Heart right ventricle (tissue), 16 donors: Measurements from ENCODE around the gene PAFAH2. TPM values are rescaled to one million over a fixed set of nuclear protein-coding genes. Genes with fewer than 3 reads are reported as not detected.

Experiments
- ATAC-seq, 8 donors: fragments of 200-7000 bp; cut with Tn5 transposase; one replicate each; pipeline ENCODE4 v1.9.1; 2020; ENCODE audit warnings: mild to moderate bottlenecking in 8 of 8, moderate library complexity in 8 of 8, moderate number of reproducible peaks in 1 of 8
- DNase-seq, 2 donors: peaks; one replicate each; pipeline ENCODE4 v3.0.0-alpha.2; 2020
- H3K27ac ChIP-seq, 10 donors: fragments of 200-600 bp; sonication (generic) in 2 of 10; one replicate each; pipeline versions ENCODE4 v1.5.0 to v1.8.0; 2020 to 2022; ENCODE audit warnings: mild to moderate bottlenecking in 3 of 10
- H3K27me3 ChIP-seq, 7 donors: fragments of 200-600 bp; one replicate each; pipeline ENCODE4 v1.8.0; 2021 to 2022; ENCODE audit warnings: mild to moderate bottlenecking in 2 of 7
- H3K36me3 ChIP-seq, 9 donors: fragments of 200-600 bp; sonication (generic) in 1 of 9; one replicate each; pipeline versions ENCODE4 v1.5.0 to v1.8.0; 2020 to 2022; ENCODE audit warnings: mild to moderate bottlenecking in 2 of 9
- H3K4me1 ChIP-seq, 9 donors: fragments of 200-600 bp; sonication (generic) in 1 of 9; one replicate each; pipeline versions ENCODE4 v1.5.0 to v1.8.0; 2020 to 2022; ENCODE audit warnings: mild to moderate bottlenecking in 4 of 9
- H3K4me3 ChIP-seq, 10 donors: fragments of 200-600 bp; sonication (generic) in 2 of 10; one replicate each; pipeline versions ENCODE4 v1.5.0 to v1.8.0; 2020 to 2022; ENCODE audit warnings: mild to moderate bottlenecking in 7 of 10, moderate library complexity in 2 of 10
- H3K9me3 ChIP-seq, 11 donors: fragments of 200-600 bp in 10 of 11; sonication (generic) in 2 of 11; one replicate each; pipeline versions ENCODE4 v1.5.0 to v1.8.0; 2013 to 2022; ENCODE audit warnings: mild to moderate bottlenecking in 2 of 11, control low read depth in 1 of 11, moderate library complexity in 1 of 11
- WGBS, 2 donors: extraction: QIAGEN DNeasy Blood & Tissue Kit; methylation state at CpG; one replicate each; pipeline ENCODE4 v1.1.7; 2013; ENCODE audit warnings: inconsistent platforms in 1 of 2; 5-methylcytosine and 5-hydroxymethylcytosine counted together
- intact Hi-C, 10 donors: fragments of 100-400 bp; cut with DNase I; formaldehyde crosslinking; loops; one replicate each; pipeline versions ENCODE4 v1.11.1 to v1.14.2; 2022
- polyA plus RNA-seq, 2 donors: library from polyadenylated mRNA; stranded (reverse); fragments of 200-250 nt; gene quantifications; one replicate each; pipeline ENCODE4 v1.2.3, GENCODE V29; 2013
- total RNA-seq, 10 donors: library from RNA; stranded (reverse); fragmentation: NEBNext Ultra II Directional in 3 of 10; extraction: Animal tissue kit (Norgen Biotek cat#: 25700) in 3 of 10; gene quantifications; one replicate each; pipeline versions ENCODE4 v1.2.1 to v1.2.4, GENCODE V29; 2021 to 2023
- TF ChIP-seq, protein P1 (sequence below), 9 donors: fragments of 200-600 bp; sonication (generic) in 2 of 9; IDR thresholded peaks; one replicate each; pipeline versions ENCODE4 v1.5.0 to v1.8.0; 2021 to 2022; ENCODE audit warnings: antibody characterized with exemption in 9 of 9, mild to moderate bottlenecking in 5 of 9, moderate library complexity in 1 of 9
- donor health status: Arrhythmogenic right ventricular cardiomyopathy.
- donor health status: ischemic (EF 13 %, LVEDD 7.1; RV severe dilation, severe dysfunction).
- donor health status: healthy with polysubstance abuse.
- donor health status: DM: no; HTN: yes; CAD: no.
- donor health status: DM: no; HTN: no; CAD: no.
- donor health status: ischemic (EF 25% LVEDD 6.9; RV normal size, moderate dysfunction).
- donor health status: ischemic (EF 25% LVEDD 5.7; RV mildly dilated, moderate dysfunction).
- donor health status: healthy.
- donor health status: DM: yes; HTN: yes; CAD: no.
- donor health status: Ischemic cardiomyopathy.
- donor health status: ischemic (EF 35%, LVEDD 5.7; RV mildly dilated, moderate dysfunction).
- donor health status: nonischemic (EF 11% LVEDD 7.7; RV severe dilation, severe dysfunction).
- donor health status: DM: yes; HTN: yes; CAD: no.
- donor health status: PGD.
- donor health status: ischemic (EF 29% LVEDD 5.4; RV normal size, mild dysfunction).
- donor health status: nonischemic (EF 23%, LVEDD 6.1; RV moderate dilation, normal function).

The PAFAH2 gene
- total and polyA plus RNA-seq, 12 donors, result 3.4 to 19.3 (median 10.5) TPM

- H3K4me3 ChIP-seq, result peak overlapping the region in 1 of 10 donors; percentile 38
- H3K27me3 ChIP-seq, result no peaks in the 10 kb centered on the region
- DNase-seq, result no peak
- 64 to 66% methylated on average over 5 of the region's 5 CpGs for WGBS, 2 donors
- TF ChIP-seq, protein P1, sequence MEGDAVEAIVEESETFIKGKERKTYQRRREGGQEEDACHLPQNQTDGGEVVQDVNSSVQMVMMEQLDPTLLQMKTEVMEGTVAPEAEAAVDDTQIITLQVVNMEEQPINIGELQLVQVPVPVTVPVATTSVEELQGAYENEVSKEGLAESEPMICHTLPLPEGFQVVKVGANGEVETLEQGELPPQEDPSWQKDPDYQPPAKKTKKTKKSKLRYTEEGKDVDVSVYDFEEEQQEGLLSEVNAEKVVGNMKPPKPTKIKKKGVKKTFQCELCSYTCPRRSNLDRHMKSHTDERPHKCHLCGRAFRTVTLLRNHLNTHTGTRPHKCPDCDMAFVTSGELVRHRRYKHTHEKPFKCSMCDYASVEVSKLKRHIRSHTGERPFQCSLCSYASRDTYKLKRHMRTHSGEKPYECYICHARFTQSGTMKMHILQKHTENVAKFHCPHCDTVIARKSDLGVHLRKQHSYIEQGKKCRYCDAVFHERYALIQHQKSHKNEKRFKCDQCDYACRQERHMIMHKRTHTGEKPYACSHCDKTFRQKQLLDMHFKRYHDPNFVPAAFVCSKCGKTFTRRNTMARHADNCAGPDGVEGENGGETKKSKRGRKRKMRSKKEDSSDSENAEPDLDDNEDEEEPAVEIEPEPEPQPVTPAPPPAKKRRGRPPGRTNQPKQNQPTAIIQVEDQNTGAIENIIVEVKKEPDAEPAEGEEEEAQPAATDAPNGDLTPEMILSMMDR (IDR thresholded peaks at IDR 0.05), result no peak
- H3K36me3 ChIP-seq, result peaks cover 0 to 2% (median 0%) of the 10 kb centered on the region in 9 donors
- no peaks in the 10 kb centered on the region for H3K9me3 ChIP-seq
- intact Hi-C loops, result no loop called here
- H3K27ac ChIP-seq, result peak overlapping the region in 4 of 10 donors; percentile 13 to 92 (median 66)
- peaks cover 7 to 38% (median 26%) of the 10 kb centered on the region in 9 donors for H3K4me1 ChIP-seq
- ATAC-seq, result no peak
Measured at GRCh38 chr1:26025060-26025459, 27.2 kb upstream of the PAFAH2 start.

DNA sequence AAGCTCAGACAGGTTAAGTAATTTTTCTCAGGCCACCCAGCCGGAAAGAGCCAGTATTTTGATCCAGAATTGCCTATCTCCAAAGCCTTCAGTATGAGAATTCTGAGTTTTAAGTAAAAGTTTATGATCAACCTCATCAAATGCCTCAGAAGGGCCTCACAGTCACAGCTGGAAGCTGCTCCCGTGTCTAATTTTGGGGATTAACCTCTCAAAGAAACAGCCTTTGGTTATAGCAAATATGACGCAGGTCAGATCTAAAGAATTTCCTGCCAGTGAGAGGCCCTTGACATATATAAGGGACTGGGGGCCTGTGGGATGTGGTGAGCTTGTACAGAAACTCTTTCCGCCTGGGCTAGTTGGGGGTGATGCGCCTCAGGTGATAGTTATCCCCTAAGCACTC is 26.0 kb upstream of the PAFAH2 start:
- intact Hi-C loops, result no loop called here
- peak overlapping the region in 5 of 10 donors; percentile 40 to 97 (median 91) for H3K27ac ChIP-seq
- H3K36me3 ChIP-seq, result no peaks in the 10 kb centered on the region
- TF ChIP-seq, protein P1 (IDR thresholded peaks at IDR 0.05), result no peak
- H3K4me1 ChIP-seq, result peaks cover 7 to 51% (median 31%) of the 10 kb centered on the region in 9 donors
- peak overlapping the region in 4 of 10 donors; percentile 1 to 48 (median 28) for H3K4me3 ChIP-seq
- 70 to 81% methylated on average over 5 of the region's 5 CpGs for WGBS, 2 donors
- DNase-seq (no peak), ATAC-seq (no peak)
- no peaks in the 10 kb centered on the region for H3K9me3 ChIP-seq
- no peaks in the 10 kb centered on the region for H3K27me3 ChIP-seq

- no peaks in the 10 kb centered on the region for H3K9me3 ChIP-seq
- TF ChIP-seq, protein P1 (IDR thresholded peaks at IDR 0.05), result no peak
- H3K4me3 ChIP-seq, result peak overlapping the region in 5 of 10 donors; percentile 5 to 49 (median 38)
- no peak for DNase-seq
- intact Hi-C loops, result no loop called here
- H3K36me3 ChIP-seq, result no peaks in the 10 kb centered on the region
- 68% methylated on average over 13 of the region's 13 CpGs for WGBS, 2 donors
- H3K27me3 ChIP-seq, result no peaks in the 10 kb centered on the region
- peaks cover 9 to 59% (median 34%) of the 10 kb centered on the region in 9 donors for H3K4me1 ChIP-seq
- ATAC-seq, result peak in 1 of 8 donors; percentile 1
- peak overlapping the region in 8 of 10 donors; percentile 82 to 97 (median 88) for H3K27ac ChIP-seq
Measured at GRCh38 chr1:26023009-26023408, 25.1 kb upstream of the PAFAH2 start.

- H3K27me3 ChIP-seq, result no peaks in the 10 kb centered on the region
- H3K27ac ChIP-seq, result peak overlapping the region; percentile 34 to 97 (median 84)
- WGBS, 2 donors, result 50 to 55% methylated on average over 8 of the region's 8 CpGs
- H3K36me3 ChIP-seq, result no peaks in the 10 kb centered on the region
- TF ChIP-seq, protein P1 (IDR thresholded peaks at IDR 0.05), result no peak
- DNase-seq, result no peak
- no peaks in the 10 kb centered on the region for H3K9me3 ChIP-seq
- H3K4me3 ChIP-seq, result peak overlapping the region in 5 of 10 donors; percentile 27 to 49 (median 38)
- H3K4me1 ChIP-seq, result peaks cover 9 to 65% (median 38%) of the 10 kb centered on the region in 9 donors
- ATAC-seq, result peak in 4 of 8 donors; percentile 1 to 10 (median 1)
- intact Hi-C loops, result no loop called here
Measured at GRCh38 chr1:26022404-26022779, 24.5 kb upstream of the PAFAH2 start.
